K562 (cell line): ENCODE results near the gene LIPT2. TPM values are rescaled to one million over a fixed set of nuclear protein-coding genes. Genes with fewer than 3 reads are reported as not detected.
A peak's percentile ranks its signal among the peaks of the same experiment; 100 is the strongest.

ENCODE experiments used
- BRD4 ChIP-seq: fragments of 200-600 bp; sonication (generic); IDR thresholded peaks from 2 replicates; pipeline ENCODE4 v1.6.1; 2017; ENCODE audit warnings: inconsistent platforms
- CCAR2 ChIP-seq: fragments of 200-400 bp; formaldehyde crosslinking; IDR thresholded peaks from 2 replicates; pipeline ENCODE4 v1.6.1; 2017; ENCODE audit warnings: mild to moderate bottlenecking, low read depth, low read length
- CHD1 ChIP-seq: fragments of 200-600 bp; sonication (generic); IDR thresholded peaks from one replicate; pipeline ENCODE4 v1.6.1; 2012; ENCODE audit warnings: mild to moderate bottlenecking, moderate library complexity, low read length, inconsistent platforms
- COPS2 ChIP-seq: fragments of 450-650 bp; conservative IDR thresholded peaks from 2 replicates; pipeline ENCODE4 v1.6.1; 2016; ENCODE audit warnings: mild to moderate bottlenecking, moderate library complexity
- CSDE1 ChIP-seq, 2 experiments: fragments of 450-650 bp; IDR thresholded peaks; 2 replicates each; pipeline ENCODE4 v1.6.1; 2016; ENCODE audit warnings: mild to moderate bottlenecking in 1 of 2
- ELF2 ChIP-seq: fragments of 250-450 bp; sonication (Bioruptor Pico); IDR thresholded peaks from 2 replicates; pipeline ENCODE4 v1.5.0; 2021; ENCODE audit warnings: mild to moderate bottlenecking
- ETS2 ChIP-seq: IDR thresholded peaks from 2 replicates; pipeline ENCODE4 v1.6.1; 2016; ENCODE audit warnings: borderline replicate concordance, missing genetic modification characterization, mild to moderate bottlenecking, moderate library complexity, missing compliant biosample characterization; ENCODE audit not compliant: poor library complexity, severe bottlenecking
- HCFC1 ChIP-seq: IDR thresholded peaks from 2 replicates; pipeline ENCODE4 v1.6.1; 2012; ENCODE audit warnings: low read depth, low read length, improper control_type of control experiment
- HDAC8 ChIP-seq: fragments of 450-650 bp; IDR thresholded peaks from 2 replicates; pipeline ENCODE4 v1.6.1; 2016; ENCODE audit warnings: mild to moderate bottlenecking, missing genetic modification characterization, moderate library complexity, missing compliant biosample characterization
- KAT2B ChIP-seq: IDR thresholded peaks from one replicate; pipeline ENCODE4 v1.6.1; 2012; ENCODE audit warnings: low read depth, mild to moderate bottlenecking, control low read depth, inconsistent platforms, low read length, moderate library complexity
- MBD2 ChIP-seq: sonication (generic); IDR thresholded peaks from 2 replicates; pipeline ENCODE4 v1.6.1; 2016; ENCODE audit warnings: low read depth, borderline replicate concordance
- MIER1 ChIP-seq: fragments of 450-650 bp; IDR thresholded peaks from 2 replicates; pipeline ENCODE4 v1.6.1; 2016; ENCODE audit warnings: antibody characterized with exemption, mild to moderate bottlenecking, low read depth
- MTA3 ChIP-seq: fragments of 450-650 bp; formaldehyde crosslinking; IDR thresholded peaks from 2 replicates; pipeline ENCODE4 v1.6.1; 2017; ENCODE audit warnings: mild to moderate bottlenecking, borderline replicate concordance
- PHB ChIP-seq: fragments of 250-450 bp; sonication (Bioruptor Pico); IDR thresholded peaks from 2 replicates; pipeline ENCODE4 v1.5.0; 2021
- PHF8 ChIP-seq: fragments of 200-600 bp; sonication (generic); IDR thresholded peaks from 2 replicates; pipeline ENCODE4 v1.6.1; 2012; ENCODE audit warnings: mixed run types, mild to moderate bottlenecking, inconsistent platforms, low read length, moderate library complexity, borderline replicate concordance
- POLR2H ChIP-seq: IDR thresholded peaks from 2 replicates; pipeline ENCODE4 v1.6.1; 2016; ENCODE audit warnings: missing genetic modification characterization, low read depth, mild to moderate bottlenecking, control low read depth, missing compliant biosample characterization, moderate library complexity
- SIX5 ChIP-seq, 2 experiments: IDR thresholded peaks; 2 replicates each; pipeline ENCODE4 v1.6.1; 2011; ENCODE audit warnings: low read length in 2 of 2, borderline replicate concordance in 1 of 2, low read depth in 1 of 2, mild to moderate bottlenecking in 1 of 2, moderate library complexity in 1 of 2; ENCODE audit not compliant: insufficient read depth in 1 of 2
- SMARCC2 ChIP-seq: fragments of 450-650 bp; IDR thresholded peaks from 2 replicates; pipeline ENCODE4 v1.6.1; 2017; ENCODE audit warnings: antibody characterized with exemption, moderate library complexity, mild to moderate bottlenecking, low read depth
- SNRNP70 ChIP-seq: fragments of 200-400 bp; formaldehyde crosslinking; optimal IDR thresholded peaks from 2 replicates; pipeline ENCODE3; 2017; ENCODE audit warnings: low read depth, low read length
- WHSC1 ChIP-seq: IDR thresholded peaks from one replicate; pipeline ENCODE4 v1.6.1; 2012; ENCODE audit warnings: low read length, control low read depth, inconsistent platforms
- ZFP36 ChIP-seq: fragments of 150-350 bp; IDR thresholded peaks from 2 replicates; pipeline ENCODE4 v1.6.1; 2018; ENCODE audit warnings: low read length, low read depth; ENCODE audit not compliant: partially characterized antibody
- ZNF184 ChIP-seq: sonication (generic); formaldehyde crosslinking; IDR thresholded peaks from 2 replicates; pipeline ENCODE4 v1.5.0; 2020; ENCODE audit warnings: missing genetic modification reagents
- ZNF384 ChIP-seq: IDR thresholded peaks from 2 replicates; pipeline ENCODE4 v1.6.1; 2012; ENCODE audit warnings: low read depth, low read length, improper control_type of control experiment
- ZNF551 ChIP-seq: fragments of 250-450 bp; sonication (Bioruptor Pico); IDR thresholded peaks from 2 replicates; pipeline ENCODE4 v1.5.0; 2021; ENCODE audit warnings: mild to moderate bottlenecking, moderate library complexity
- ZNF561 ChIP-seq: fragments of 450-650 bp; formaldehyde crosslinking; conservative IDR thresholded peaks from 2 replicates; pipeline ENCODE4 v1.4.0; 2020; ENCODE audit warnings: mild to moderate bottlenecking, moderate library complexity
- ZNF764 ChIP-seq: fragments of 250-450 bp; sonication (Bioruptor Pico); IDR thresholded peaks from 2 replicates; pipeline ENCODE4 v1.4.0; 2020; ENCODE audit warnings: low read depth, mild to moderate bottlenecking, moderate library complexity
- ZNF785 ChIP-seq: fragments of 250-450 bp; sonication (Bioruptor Pico); IDR thresholded peaks from 2 replicates; pipeline ENCODE4 v1.4.0; 2020; ENCODE audit warnings: mild to moderate bottlenecking
- ZSCAN29 ChIP-seq: fragments of 450-650 bp; IDR thresholded peaks from 2 replicates; pipeline ENCODE4 v1.6.1; 2017
- polyA plus RNA-seq, 8 experiments: library from polyadenylated mRNA; depleted of rRNA in 4 of 8; stranded (reverse) in 5 of 8; unstranded in 3 of 8; fragments of >200 nt; fragmentation: Nextera tagmentation in 2 of 8; fragmentation: Illumina TruSeq in 1 of 8; extraction: Ambion mirVana in 2 of 8; extraction: Trizol in 1 of 8; gene quantifications; 2 replicates each; pipeline versions ENCODE4 v1.2.1 to v1.2.3, GENCODE V29; 2011 to 2014; ENCODE audit warnings: inconsistent platforms in 1 of 8, missing spikeins in 1 of 8
- total RNA-seq, 7 experiments: library from RNA; depleted of rRNA in 6 of 7; stranded (reverse); fragments of >200 nt in 6 of 7; fragmentation: Illumina TruSeq in 2 of 7; extraction: Trizol in 2 of 7; gene quantifications; 2 replicates each; pipeline versions ENCODE4 v1.2.1 to v1.2.3, GENCODE V29; 2011 to 2021; ENCODE audit warnings: low replicate concordance in 1 of 7
- TF ChIP-seq, protein P1 (sequence below): sonication (generic); formaldehyde crosslinking; IDR thresholded peaks from 2 replicates; pipeline ENCODE4 v1.9.0; 2022; ENCODE audit warnings: mild to moderate bottlenecking, missing genetic modification reagents
- TF ChIP-seq, protein P2 (sequence below): fragments of 450-650 bp; IDR thresholded peaks from 2 replicates; pipeline ENCODE4 v1.6.1; 2017; ENCODE audit warnings: antibody characterized with exemption, mild to moderate bottlenecking

The LIPT2 gene
- total and polyA plus RNA-seq, 9 of the 15 experiments (the other 6 are each of a cell fraction or from before 2014, with no cell fraction given), result 1.00 to 5.2 (median 3.5) TPM

DNA sequence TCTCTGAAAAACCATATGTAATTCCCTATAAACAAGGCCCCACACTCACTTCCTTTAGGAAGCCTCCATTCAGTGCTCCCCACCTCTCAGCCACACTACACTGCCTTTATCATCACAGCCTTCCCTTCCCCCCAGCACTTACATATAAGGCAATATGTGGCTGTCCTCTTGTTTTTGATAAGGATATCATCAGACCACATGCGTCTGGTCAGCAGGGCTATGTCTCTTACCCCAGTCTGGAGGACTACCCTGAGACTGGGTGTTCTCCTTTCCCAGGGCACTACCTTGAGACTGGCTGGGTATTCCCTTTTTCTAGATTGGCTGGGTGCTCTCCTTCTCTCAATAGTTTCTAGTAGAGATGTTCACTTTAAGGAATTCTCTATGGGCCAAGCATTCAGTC, 33.9 kb downstream of the LIPT2 start (continued):
- TF ChIP-seq POLR2H (tag) (peak; percentile 39; the same call in 1 of the 2 replicates), CSDE1 (IDR thresholded peaks at IDR 0.05) (no peak), CHD1 (no peak), CCAR2 (no peak), ZSCAN29 (no peak), ZNF785 (CRISPR knock-in tag) (no peak), PHB (no peak), MIER1 (no peak), MTA3 (no peak), COPS2 (no peak), KAT2B (no peak), HCFC1 (no peak), ZNF764 (CRISPR knock-in tag) (no peak), BRD4 (no peak), ZNF384 (no peak), ZFP36 (no peak), HDAC8 (no peak), ZNF184 (CRISPR knock-in tag) (no peak), SMARCC2 (no peak), SNRNP70 (no peak), ELF2 (no peak), ETS2 (no peak), PHF8 (no peak), ZNF551 (CRISPR knock-in tag) (no peak), MBD2 (peak; percentile 39; the same call in 1 of the 2 replicates), ZNF561 (CRISPR knock-in tag) (no peak), WHSC1 (no peak), SIX5 (IDR thresholded peaks at IDR 0.05; ENCODE audit: borderline replicate concordance in 1 of 2, insufficient read depth in 1 of 2, low read depth in 1 of 2, low read length in 2 of 2) (no peak)
- TF ChIP-seq, protein P1, sequence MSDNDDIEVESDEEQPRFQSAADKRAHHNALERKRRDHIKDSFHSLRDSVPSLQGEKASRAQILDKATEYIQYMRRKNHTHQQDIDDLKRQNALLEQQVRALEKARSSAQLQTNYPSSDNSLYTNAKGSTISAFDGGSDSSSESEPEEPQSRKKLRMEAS (CRISPR knock-in tag), result no peak
- TF ChIP-seq, protein P2, sequence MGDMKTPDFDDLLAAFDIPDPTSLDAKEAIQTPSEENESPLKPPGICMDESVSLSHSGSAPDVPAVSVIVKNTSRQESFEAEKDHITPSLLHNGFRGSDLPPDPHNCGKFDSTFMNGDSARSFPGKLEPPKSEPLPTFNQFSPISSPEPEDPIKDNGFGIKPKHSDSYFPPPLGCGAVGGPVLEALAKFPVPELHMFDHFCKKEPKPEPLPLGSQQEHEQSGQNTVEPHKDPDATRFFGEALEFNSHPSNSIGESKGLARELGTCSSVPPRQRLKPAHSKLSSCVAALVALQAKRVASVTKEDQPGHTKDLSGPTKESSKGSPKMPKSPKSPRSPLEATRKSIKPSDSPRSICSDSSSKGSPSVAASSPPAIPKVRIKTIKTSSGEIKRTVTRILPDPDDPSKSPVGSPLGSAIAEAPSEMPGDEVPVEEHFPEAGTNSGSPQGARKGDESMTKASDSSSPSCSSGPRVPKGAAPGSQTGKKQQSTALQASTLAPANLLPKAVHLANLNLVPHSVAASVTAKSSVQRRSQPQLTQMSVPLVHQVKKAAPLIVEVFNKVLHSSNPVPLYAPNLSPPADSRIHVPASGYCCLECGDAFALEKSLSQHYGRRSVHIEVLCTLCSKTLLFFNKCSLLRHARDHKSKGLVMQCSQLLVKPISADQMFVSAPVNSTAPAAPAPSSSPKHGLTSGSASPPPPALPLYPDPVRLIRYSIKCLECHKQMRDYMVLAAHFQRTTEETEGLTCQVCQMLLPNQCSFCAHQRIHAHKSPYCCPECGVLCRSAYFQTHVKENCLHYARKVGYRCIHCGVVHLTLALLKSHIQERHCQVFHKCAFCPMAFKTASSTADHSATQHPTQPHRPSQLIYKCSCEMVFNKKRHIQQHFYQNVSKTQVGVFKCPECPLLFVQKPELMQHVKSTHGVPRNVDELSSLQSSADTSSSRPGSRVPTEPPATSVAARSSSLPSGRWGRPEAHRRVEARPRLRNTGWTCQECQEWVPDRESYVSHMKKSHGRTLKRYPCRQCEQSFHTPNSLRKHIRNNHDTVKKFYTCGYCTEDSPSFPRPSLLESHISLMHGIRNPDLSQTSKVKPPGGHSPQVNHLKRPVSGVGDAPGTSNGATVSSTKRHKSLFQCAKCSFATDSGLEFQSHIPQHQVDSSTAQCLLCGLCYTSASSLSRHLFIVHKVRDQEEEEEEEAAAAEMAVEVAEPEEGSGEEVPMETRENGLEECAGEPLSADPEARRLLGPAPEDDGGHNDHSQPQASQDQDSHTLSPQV, result peak; percentile 81
